Dermis blood vessel endothelial cell (primary cell): ENCODE measurements around the gene FRMD3. TPM values are rescaled to one million over a fixed set of nuclear protein-coding genes. Genes with fewer than 3 reads are reported as not detected.

Source experiments
- DNase-seq: peaks from one replicate; pipeline ENCODE4 v3.0.0; 2010
- total RNA-seq: library from RNA; depleted of rRNA; stranded (reverse); fragments of >200 nt; gene quantifications from 2 replicates; pipeline ENCODE4 v1.2.3, GENCODE V29; 2014

FRMD3 gene
- total RNA-seq, 1 donor from 2014 or later, result 6.1 TPM

DNA sequence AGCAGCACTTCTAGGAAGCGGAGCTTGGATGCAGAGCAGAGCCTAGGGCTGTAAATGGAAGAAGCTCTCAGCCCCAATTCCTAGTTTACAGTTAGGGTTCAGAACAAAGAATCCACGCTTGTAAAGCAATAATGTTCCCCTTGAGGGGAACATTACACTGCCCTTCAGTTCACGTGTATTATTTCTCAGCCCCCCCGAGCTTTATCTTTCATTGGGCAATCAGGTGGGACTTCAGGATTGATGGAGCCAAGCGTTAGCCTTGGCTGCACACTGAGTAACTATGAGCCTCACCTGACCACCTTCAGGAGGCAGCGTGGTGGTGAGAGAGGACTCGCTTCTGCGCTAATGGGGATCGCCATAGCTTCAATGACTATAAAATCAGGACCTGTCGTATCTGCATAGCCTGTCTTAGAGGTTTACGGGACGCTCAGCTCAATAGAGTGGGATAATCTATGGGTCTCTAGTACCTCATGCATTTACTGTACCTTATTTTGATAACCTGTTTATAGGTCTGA is 318.2 kb downstream of the FRMD3 start:
- DNase-seq, result no peak

GRCh38 chr9:83219154-83219923 is 318.9 kb downstream of the FRMD3 start:
- DNase-seq, result peak; percentile 90

GRCh38 chr9:83218411-83219090 is 319.6 kb downstream of the FRMD3 start:
- no peak for DNase-seq

- DNase-seq, result no peak
Measured at GRCh38 chr9:83209188-83209731, 328.9 kb downstream of the FRMD3 start.

DNA sequence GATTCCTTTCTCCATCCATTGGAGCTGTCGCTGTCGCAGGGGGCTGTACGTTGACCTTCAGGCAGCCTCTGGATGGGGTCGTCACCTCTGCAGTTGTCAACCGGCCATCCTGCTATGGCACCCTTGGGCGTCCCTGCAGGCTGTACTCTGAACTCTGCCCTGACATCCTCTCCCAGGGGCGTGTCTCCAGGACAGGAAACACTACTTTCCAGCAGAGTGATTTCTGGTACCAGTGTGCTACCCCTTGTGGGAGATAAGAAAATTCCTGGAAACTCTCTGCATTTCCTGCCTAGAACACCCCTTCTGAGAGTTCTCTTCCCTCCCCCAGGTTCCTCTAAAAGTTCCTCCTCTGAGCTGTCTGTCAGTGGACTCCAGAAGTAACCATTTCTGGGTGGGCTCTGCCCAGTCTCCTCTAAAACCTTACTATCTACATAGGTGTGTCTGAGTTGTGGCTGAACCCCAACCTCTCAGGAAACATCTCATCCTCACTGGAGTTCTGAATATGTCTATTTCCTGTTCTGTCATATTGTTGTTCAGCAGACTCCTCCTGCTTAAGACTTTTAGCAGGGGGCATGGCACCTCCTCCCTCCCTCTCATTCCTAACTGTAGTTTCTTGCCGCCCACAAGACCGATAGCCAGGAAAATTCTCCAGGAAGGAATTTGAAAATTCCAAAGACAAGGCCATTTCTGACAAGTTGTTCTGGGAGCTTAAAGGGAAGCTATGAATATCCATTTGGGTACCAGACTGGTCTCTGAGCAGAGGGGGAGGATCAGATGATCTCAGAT is 329.9 kb downstream of the FRMD3 start:
- DNase-seq, result no peak

GRCh38 chr9:83204047-83204446 is 334.2 kb downstream of the FRMD3 start:
- peak; percentile 28 for DNase-seq

- no peak for DNase-seq
Measured at GRCh38 chr9:83200531-83200930, 337.7 kb downstream of the FRMD3 start.

DNA sequence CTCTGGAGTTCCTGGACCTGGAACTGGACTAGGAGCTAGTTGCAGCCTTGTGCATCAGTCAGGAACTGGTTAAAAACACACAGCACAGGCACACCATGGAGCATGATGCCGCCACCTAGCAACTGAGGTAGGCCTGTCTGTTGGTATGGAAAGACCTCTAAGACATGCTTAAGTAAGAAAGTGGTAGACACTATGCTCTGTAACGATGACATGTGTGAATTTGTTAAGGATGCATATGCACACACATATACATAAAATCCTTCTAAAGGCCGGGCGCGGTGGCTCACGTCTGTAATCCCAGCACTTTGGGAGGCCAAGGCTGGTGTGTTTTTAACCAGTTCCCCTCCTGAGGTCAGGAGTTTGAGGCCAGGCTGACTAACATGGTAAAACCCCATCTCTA is 338.4 kb downstream of the FRMD3 start:
- no peak for DNase-seq

DNA sequence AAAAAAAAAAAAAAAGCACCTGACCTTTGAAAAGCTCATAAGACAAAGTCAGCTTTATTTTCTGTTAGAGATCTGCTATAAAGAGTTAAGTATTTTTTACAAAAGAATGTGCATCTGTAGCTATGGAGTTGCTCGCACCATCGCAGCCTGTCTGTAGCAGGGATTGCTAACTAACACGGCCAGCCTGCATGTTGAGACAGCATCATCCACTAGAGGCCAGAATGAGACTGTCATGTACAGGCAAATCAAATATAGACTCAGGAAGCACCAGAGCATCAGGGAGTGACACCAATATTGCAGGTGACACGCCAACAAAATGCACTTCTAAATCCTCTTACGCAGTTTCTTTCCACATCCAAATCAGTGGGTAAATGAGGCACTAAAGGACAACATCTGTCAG is 339.0 kb downstream of the FRMD3 start:
- peak; percentile 71 for DNase-seq

DNA sequence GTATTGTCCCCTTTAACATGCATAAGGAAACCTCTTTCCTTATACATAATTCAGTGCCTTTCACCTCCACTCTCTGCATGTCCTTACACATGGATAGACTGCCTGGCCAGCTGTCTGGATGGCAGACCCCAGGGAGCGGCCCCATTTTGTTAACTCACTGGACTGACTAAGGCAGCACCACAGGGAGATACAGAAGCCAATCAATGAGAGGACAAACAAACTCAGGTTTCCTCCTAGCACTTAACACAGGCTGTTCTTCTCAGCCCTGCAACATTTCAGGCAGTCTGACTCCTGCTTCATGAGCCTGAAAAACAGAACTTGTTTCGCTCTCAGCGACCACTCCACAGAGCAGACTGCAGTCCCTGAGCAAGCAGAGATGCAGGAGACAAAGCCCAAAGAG is 339.8 kb downstream of the FRMD3 start:
- DNase-seq, result no peak

DNA sequence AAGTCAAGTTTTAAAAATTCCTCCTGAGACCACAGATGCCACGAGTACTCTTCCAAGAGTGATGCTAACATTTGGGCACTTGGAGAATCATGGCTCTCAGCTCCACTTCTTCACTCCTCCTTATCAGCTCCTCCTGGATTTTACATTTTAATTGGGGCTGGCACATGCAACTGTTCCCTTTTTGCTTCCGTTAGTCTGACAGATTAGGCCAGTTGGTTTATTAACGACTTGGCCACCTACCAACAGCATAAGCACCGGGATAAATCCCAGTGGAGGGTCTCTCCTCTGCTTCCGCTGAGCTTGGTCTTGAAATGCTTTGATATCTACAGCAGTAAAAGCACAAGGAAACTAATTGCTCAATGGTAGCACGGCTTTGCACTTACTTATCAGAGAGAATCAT is 340.6 kb downstream of the FRMD3 start:
- no peak for DNase-seq

- DNase-seq, result no peak
Measured at GRCh38 chr9:83196946-83197345, 341.3 kb downstream of the FRMD3 start.

Other genes starting within 250 kb of the FRMD3 start
- 4.1 and 5.5 TPM in 2 replicates for gene IDNK, start 84.7 kb upstream of the FRMD3 start, total RNA-seq
- 140 and 180 TPM in 2 replicates for gene UBQLN1, start 169.6 kb upstream of the FRMD3 start, total RNA-seq